GM12875 (cell line): ENCODE results near the gene SGO2.

Source experiments
- H3K4me3 ChIP-seq: one replicate; pipeline ENCODE4 v1.5.1; 2011; ENCODE audit warnings: low read depth, low read length, control low read depth
- CTCF ChIP-seq: IDR thresholded peaks from 2 replicates; pipeline ENCODE4 v1.5.1; 2011; ENCODE audit warnings: low read depth, mild to moderate bottlenecking, control low read depth, inconsistent platforms, low read length, moderate library complexity, borderline replicate concordance; ENCODE audit not compliant: insufficient read depth

Gene SGO2

GRCh38 chr2:200591308-200591707 lies 65.3 kb downstream of the SGO2 start:
- TF ChIP-seq CTCF = no peak
- no peak overlapping the region for H3K4me3 ChIP-seq

- no peak for TF ChIP-seq CTCF
Observed at GRCh38 chr2:200592406-200593075, 66.5 kb downstream of the SGO2 start.

GRCh38 chr2:200593905-200594304 lies 67.9 kb downstream of the SGO2 start:
- H3K4me3 ChIP-seq = no peak overlapping the region
- TF ChIP-seq CTCF = no peak

More at GRCh38 chr2:200592406-200593075, 66.5 kb downstream of the SGO2 start:
- H3K4me3 ChIP-seq = no peak overlapping the region

- TF ChIP-seq CTCF = no peak
- H3K4me3 ChIP-seq = no peak overlapping the region
Observed at GRCh38 chr2:200595913-200596312, 69.9 kb downstream of the SGO2 start.

GRCh38 chr2:200596774-200597570 lies 71.0 kb downstream of the SGO2 start:
- no peak for TF ChIP-seq CTCF
- no peak overlapping the region for H3K4me3 ChIP-seq

GRCh38 chr2:200599206-200599605 lies 73.2 kb downstream of the SGO2 start:
- TF ChIP-seq CTCF = no peak
- H3K4me3 ChIP-seq = no peak overlapping the region
